HEK293T (cell line): Measurements from ENCODE around the gene SNX9.
"Not testable (repeated sequence)": the region's sequence is repeated elsewhere in the genome, so short reads cannot be mapped to it uniquely, and the experiment has no call there.

Experiments
- CTCF ChIA-PET: fragments of 350-600 bp; formaldehyde crosslinking; extraction: SDS; loops from one replicate; lab custom pipeline; 2021; ENCODE audit warnings: antibody characterized with exemption, inconsistent platforms; lab: Yijun Ruan, JAX
- POLR2A ChIA-PET: fragments of 350-600 bp; formaldehyde crosslinking; extraction: SDS; loops from one replicate; lab custom pipeline; 2020; ENCODE audit warnings: antibody characterized with exemption, inconsistent platforms; lab: Yijun Ruan, JAX
- DNase-seq: peaks from one replicate; pipeline ENCODE4 v3.0.0; 2012; ENCODE audit warnings: mixed read lengths; ENCODE audit errors: extremely low spot score
- ARNT ChIP-seq: fragments of 450-650 bp; IDR thresholded peaks from 2 replicates; pipeline ENCODE4 v1.6.1; 2017; ENCODE audit warnings: mild to moderate bottlenecking
- BHLHE40 ChIP-seq: fragments of 450-650 bp; IDR thresholded peaks from 2 replicates; pipeline ENCODE4 v1.6.1; 2016; ENCODE audit warnings: mild to moderate bottlenecking, moderate library complexity, borderline replicate concordance
- CTBP1 ChIP-seq: fragments of 450-650 bp; IDR thresholded peaks from 2 replicates; pipeline ENCODE4 v1.6.1; 2016; ENCODE audit warnings: borderline replicate concordance
- ELF4 ChIP-seq: fragments of 450-650 bp; IDR thresholded peaks from 2 replicates; pipeline ENCODE4 v1.6.1; 2017; ENCODE audit warnings: antibody characterized with exemption
- FOXA1 ChIP-seq: fragments of 450-650 bp; IDR thresholded peaks from 2 replicates; pipeline ENCODE4 v1.6.1; 2016; ENCODE audit warnings: mild to moderate bottlenecking
- FOXK2 ChIP-seq: fragments of 450-650 bp; IDR thresholded peaks from 2 replicates; pipeline ENCODE4 v1.6.1; 2016; ENCODE audit warnings: mild to moderate bottlenecking
- FOXM1 ChIP-seq: fragments of 450-650 bp; IDR thresholded peaks from 2 replicates; pipeline ENCODE4 v1.6.1; 2017; ENCODE audit warnings: mild to moderate bottlenecking, borderline replicate concordance
- HDGF ChIP-seq: fragments of 450-650 bp; IDR thresholded peaks from 2 replicates; pipeline ENCODE4 v1.6.1; 2017; ENCODE audit warnings: antibody characterized with exemption, borderline replicate concordance
- L3MBTL2 ChIP-seq: fragments of 450-650 bp; conservative IDR thresholded peaks from 2 replicates; pipeline ENCODE4 v1.6.1; 2016; ENCODE audit warnings: mild to moderate bottlenecking
- LEF1 ChIP-seq: fragments of 450-650 bp; IDR thresholded peaks from 2 replicates; pipeline ENCODE4 v1.6.1; 2017; ENCODE audit warnings: mild to moderate bottlenecking, borderline replicate concordance
- NFRKB ChIP-seq: fragments of 450-650 bp; IDR thresholded peaks from 2 replicates; pipeline ENCODE4 v1.6.1; 2016; ENCODE audit warnings: mild to moderate bottlenecking, moderate library complexity
- SP1 ChIP-seq: fragments of 450-650 bp; IDR thresholded peaks from 2 replicates; pipeline ENCODE4 v1.6.1; 2017
- SUZ12 ChIP-seq: fragments of 450-650 bp; IDR thresholded peaks from 2 replicates; pipeline ENCODE4 v1.6.1; 2016; ENCODE audit warnings: mild to moderate bottlenecking
- TARDBP ChIP-seq: fragments of 450-650 bp; IDR thresholded peaks from 2 replicates; pipeline ENCODE4 v1.6.1; 2016
- ZNF384 ChIP-seq: fragments of 450-650 bp; IDR thresholded peaks from 2 replicates; pipeline ENCODE4 v1.6.1; 2016
- TF ChIP-seq, protein P1 (sequence below): fragments of 450-650 bp; IDR thresholded peaks from 2 replicates; pipeline ENCODE4 v1.6.1; 2016

SNX9 gene

DNA sequence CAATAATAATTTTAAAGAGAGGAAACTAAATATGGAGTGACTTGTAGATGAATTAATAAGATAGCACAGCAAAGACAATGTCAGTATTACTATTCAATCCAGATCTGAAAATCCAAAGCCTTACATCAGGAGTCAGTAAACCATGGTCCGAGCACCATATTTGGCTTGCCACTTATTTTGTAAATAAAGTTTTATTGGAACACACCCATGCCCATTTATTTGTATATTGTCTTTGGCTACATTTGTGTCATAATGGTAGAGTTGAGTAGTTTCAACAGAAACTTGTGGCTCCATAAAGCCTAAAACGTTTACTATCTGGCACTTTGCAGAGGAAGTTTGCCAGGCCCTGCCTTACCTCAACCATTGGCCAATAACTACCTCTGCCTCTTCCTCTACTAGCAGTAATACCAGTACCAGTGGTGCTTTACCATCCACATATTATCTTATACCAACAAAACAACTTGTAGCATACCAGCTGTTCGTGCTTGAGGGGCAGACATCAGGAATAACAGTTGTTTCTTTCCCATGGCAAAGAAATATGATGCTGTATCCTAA is 106.8 kb downstream of the SNX9 start:
- DNase-seq = no peak
- TF ChIP-seq NFRKB (no peak), L3MBTL2 (no peak), CTBP1 (no peak), ZNF384 (no peak), BHLHE40 (no peak), ELF4 (no peak), SP1 (no peak), HDGF (no peak), LEF1 (no peak)
- CTCF ChIA-PET = no interaction called here
- POLR2A ChIA-PET = no interaction called here

DNA sequence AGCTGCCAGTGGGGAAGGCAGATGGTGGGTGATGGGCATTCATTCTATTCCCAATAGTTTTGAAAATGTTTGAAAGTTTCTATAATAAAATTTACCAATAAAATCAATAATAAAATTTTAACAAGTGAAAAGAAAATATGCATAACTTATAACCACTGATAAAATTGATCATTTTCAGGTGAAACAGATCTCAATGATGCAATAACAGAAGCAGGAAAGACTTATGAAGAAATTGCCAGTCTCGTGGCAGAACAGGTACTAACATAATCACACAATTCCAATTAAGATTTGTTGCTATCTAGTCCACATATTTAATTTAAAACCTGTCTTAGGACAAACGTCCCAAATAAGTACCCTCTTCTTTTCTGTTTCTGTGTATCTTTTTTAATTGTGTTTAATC is 112.7 kb downstream of the SNX9 start:
- TF ChIP-seq NFRKB (no peak), LEF1 (no peak), FOXK2 (no peak), ZNF384 (no peak), SP1 (no peak), CTBP1 (no peak), ELF4 (no peak), BHLHE40 (no peak), L3MBTL2 (no peak)
- ChIA-PET CTCF (no interaction called here), POLR2A (no interaction called here)

DNA sequence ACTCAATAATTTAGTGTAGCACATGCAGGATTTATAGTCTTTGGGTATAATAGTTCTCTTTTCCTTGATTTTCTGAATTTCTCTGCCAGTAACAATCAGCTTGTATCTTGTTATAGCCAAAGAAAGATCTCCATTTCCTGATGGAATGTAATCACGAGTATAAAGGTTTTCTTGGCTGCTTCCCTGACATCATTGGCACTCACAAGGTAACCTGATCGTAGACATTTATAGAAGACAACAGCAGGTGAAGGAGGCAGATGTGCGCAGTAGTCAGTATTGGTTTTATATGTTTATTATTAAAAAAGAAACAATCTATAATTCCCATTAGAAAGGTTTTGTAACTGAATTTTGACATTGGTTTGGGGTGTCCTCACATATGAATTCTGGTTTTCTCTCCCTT is 114.3 kb downstream of the SNX9 start:
- ChIA-PET POLR2A (no interaction called here), CTCF (no interaction called here)
- TF ChIP-seq SP1 (no peak), FOXA1 (no peak), FOXM1 (no peak), FOXK2 (no peak), ZNF384 (no peak), BHLHE40 (no peak), TARDBP (no peak), ARNT (no peak), CTBP1 (no peak), NFRKB (no peak), ELF4 (no peak), HDGF (no peak), SUZ12 (no peak), LEF1 (no peak), L3MBTL2 (no peak)
- TF ChIP-seq, protein P1, sequence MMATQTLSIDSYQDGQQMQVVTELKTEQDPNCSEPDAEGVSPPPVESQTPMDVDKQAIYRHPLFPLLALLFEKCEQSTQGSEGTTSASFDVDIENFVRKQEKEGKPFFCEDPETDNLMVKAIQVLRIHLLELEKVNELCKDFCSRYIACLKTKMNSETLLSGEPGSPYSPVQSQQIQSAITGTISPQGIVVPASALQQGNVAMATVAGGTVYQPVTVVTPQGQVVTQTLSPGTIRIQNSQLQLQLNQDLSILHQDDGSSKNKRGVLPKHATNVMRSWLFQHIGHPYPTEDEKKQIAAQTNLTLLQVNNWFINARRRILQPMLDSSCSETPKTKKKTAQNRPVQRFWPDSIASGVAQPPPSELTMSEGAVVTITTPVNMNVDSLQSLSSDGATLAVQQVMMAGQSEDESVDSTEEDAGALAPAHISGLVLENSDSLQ = no peak
- DNase-seq = no peak

More for the DNA sequence above, 112.7 kb downstream of the SNX9 start:
- no peak for DNase-seq

DNA sequence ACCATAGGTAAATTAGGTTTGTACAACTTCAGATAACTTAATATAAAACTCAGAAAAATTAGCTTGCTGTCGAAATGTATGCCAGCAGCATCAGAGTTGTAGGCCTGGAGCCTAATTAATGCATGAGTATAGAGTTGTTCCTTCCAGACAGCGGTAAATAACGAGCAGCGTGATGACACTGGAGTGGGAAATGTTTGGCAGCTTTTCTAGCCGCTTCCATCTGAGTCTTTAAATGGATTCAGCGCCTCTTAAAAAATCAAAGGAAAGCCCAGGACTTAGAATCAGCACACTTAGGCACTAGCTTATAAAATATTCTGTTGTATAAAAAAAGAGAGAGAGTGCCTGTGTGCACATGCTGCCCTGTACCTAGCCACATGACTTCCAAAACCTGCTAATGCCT is 114.9 kb downstream of the SNX9 start:
- CTCF ChIA-PET = no interaction called here
- no peak for DNase-seq
- POLR2A ChIA-PET = interaction anchor here (0.6 kb wide), 1 partner anchor 1870 kb away, joined by 3 read pairs; no protein-coding TSS in a partner anchor
- TF ChIP-seq TARDBP = no peak
- TF ChIP-seq SP1 = no peak
- TF ChIP-seq ZNF384 = no peak
- TF ChIP-seq HDGF = no peak
- no peak for TF ChIP-seq FOXA1
- no peak for TF ChIP-seq LEF1
- no peak for TF ChIP-seq NFRKB
- no peak for TF ChIP-seq CTBP1
- TF ChIP-seq ARNT = no peak
- no peak for TF ChIP-seq FOXK2
- TF ChIP-seq, protein P1 = no peak
- TF ChIP-seq FOXM1 = no peak
- no peak for TF ChIP-seq L3MBTL2
- TF ChIP-seq BHLHE40 = no peak

DNA sequence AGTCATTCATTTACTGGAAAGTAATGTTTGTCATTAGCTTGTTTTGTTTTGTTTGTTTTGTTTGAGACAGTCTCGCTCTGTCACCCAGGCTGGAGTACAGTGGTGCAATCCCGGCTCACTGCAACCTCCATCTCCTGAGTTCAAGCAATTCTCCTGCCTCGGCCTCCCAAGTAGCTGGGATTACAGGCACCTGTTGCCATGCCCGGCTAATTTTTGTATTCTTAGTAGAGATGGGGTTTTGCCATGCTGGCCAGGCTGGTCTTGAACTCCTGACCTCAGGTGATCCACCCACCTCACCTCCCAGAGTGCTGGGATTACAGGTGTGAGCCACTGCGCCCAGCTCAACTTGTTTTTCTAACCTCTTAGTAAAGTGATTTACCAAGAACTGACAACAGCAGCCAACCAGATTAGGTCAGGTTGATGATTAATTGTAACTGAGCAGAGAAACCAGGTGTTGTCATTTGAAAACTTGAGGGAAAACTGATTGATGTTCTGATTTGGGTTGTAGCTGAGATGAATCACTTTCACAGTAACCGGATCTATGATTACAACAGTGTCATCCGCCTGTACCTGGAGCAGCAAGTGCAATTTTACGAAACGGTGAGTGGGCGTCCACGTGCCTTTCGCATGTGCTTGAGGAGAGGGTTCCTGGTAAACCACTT is 117.5 kb downstream of the SNX9 start:
- DNase-seq, POLR2A ChIA-PET, CTCF ChIA-PET: not testable (repeated sequence)

DNA sequence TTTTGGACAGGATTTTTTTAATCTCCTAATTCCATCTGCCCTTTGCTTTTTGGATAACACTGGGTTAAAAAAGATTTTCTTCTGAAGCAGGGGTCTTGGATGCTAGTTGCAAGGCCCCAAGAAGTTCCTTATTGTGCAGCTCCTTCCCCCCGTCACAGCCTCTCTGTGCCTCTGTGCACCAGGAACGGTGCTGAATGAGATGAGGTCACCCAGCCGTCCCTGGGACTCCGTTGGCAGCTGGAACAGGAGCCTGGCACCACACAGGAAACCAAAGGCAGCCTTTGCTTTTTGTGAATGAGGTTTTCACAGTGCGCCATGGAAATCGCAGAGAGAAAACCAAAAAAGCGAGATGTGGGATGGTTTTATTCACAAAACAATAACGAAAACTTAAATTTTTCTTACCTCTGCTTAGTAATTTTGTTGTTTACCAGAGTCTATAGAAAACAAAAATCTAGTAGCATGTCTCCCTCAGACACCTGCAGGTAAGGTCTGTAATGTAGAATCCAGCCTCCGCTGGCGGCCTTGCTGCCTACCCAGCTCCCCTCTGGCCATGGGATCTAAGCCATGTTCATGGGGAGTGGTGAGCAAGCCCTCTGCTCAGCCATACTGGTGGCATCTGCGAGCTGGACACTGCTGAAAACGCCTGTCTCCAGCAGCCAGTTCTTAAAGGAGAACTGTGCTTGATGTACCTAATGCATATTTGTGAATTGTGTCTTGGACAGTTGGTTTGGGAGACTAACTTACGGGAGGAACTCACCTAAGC is 118.2 kb downstream of the SNX9 start:
- CTCF ChIA-PET = no interaction called here
- TF ChIP-seq NFRKB (no peak), FOXA1 (no peak), TARDBP (no peak), ARNT (no peak), LEF1 (no peak), ELF4 (no peak), CTBP1 (no peak), FOXM1 (no peak), ZNF384 (no peak), L3MBTL2 (no peak), HDGF (no peak), SUZ12 (no peak), BHLHE40 (no peak), FOXK2 (no peak)
- TF ChIP-seq, protein P1 = no peak
- no peak for DNase-seq
- POLR2A ChIA-PET = interaction anchor here (0.6 kb wide), 1 partner anchor 998 kb away, joined by 3 read pairs; no protein-coding TSS in a partner anchor
